ENCODE results near the gene ABHD8. TPM values are rescaled to one million over a fixed set of nuclear protein-coding genes. Genes with fewer than 3 reads are reported as not detected.
A peak's percentile ranks its signal among the peaks of the same experiment; 100 is the strongest.

ABHD8 gene
- total and polyA plus RNA-seq, 2 of the 13 experiments (the other 11 are each of a cell fraction or from before 2014, with no cell fraction given), result 6.3 to 7.2 TPM

GRCh38 chr19:17336872-17337674 is 33.8 kb upstream of the ABHD8 start, which contains the start of gene GTPBP3 (continued):
- TF ChIP-seq ZNF691 (CRISPR knock-in tag; IDR thresholded peaks at IDR 0.05; ENCODE audit: borderline replicate concordance, low read depth) (peak; percentile 61; the same call in 1 of the 2 replicates), KMT2B (CRISPR knock-in tag; IDR thresholded peaks at IDR 0.05) (0 out of 2 replicates have a peak, but pooled peaks have one; percentile 41), NFKBIZ (CRISPR knock-in tag; IDR thresholded peaks at IDR 0.05) (no peak), ONECUT2 (CRISPR knock-in tag; IDR thresholded peaks at IDR 0.05) (no peak), NFAT5 (CRISPR knock-in tag; IDR thresholded peaks at IDR 0.05) (0 out of 2 replicates have a peak, but pooled peaks have one; percentile 46), THAP9 (CRISPR knock-in tag; IDR thresholded peaks at IDR 0.05; ENCODE audit: borderline replicate concordance) (peak; percentile 66; the same call in 1 of the 2 replicates), CTCF (CRISPR knock-in tag; IDR thresholded peaks at IDR 0.05) (no peak), HNRNPK (IDR thresholded peaks at IDR 0.05; ENCODE audit: low read depth, low read length, poor library complexity, severe bottlenecking) (no peak), ZFP36 (IDR thresholded peaks at IDR 0.05; ENCODE audit: borderline replicate concordance, low read depth, low read length, partially characterized antibody) (peak; percentile 92), SMAD3 (CRISPR knock-in tag; IDR thresholded peaks at IDR 0.05) (0 out of 2 replicates have a peak, but pooled peaks have one; percentile 1), ZNF234 (CRISPR knock-in tag; conservative IDR thresholded peaks at IDR 0.05) (no peak), ZSCAN31 (CRISPR knock-in tag; IDR thresholded peaks at IDR 0.05; ENCODE audit: low read depth) (peak; percentile 85; the same call in 1 of the 2 replicates), THAP8 (CRISPR knock-in tag; IDR thresholded peaks at IDR 0.05; ENCODE audit: borderline replicate concordance) (0 out of 2 replicates have a peak, but pooled peaks have one; percentile 42), TBP (CRISPR knock-in tag; IDR thresholded peaks at IDR 0.05) (no peak), CBX1 (IDR thresholded peaks at IDR 0.05; ENCODE audit: low read depth) (peak; percentile 83), CEBPG (CRISPR knock-in tag; IDR thresholded peaks at IDR 0.05) (0 out of 2 replicates have a peak, but pooled peaks have one; percentile 15), KDM1A (CRISPR knock-in tag; IDR thresholded peaks at IDR 0.05) (no peak)
